Activated B cell treated with CpG ODN at 0.5 μM for 24 hours (primary cell): ENCODE measurements around the gene RPAIN. TPM values are rescaled to one million over a fixed set of nuclear protein-coding genes. Genes with fewer than 3 reads are reported as not detected.

Experiments used
- ATAC-seq: fragments of 200-7000 bp; cut with Tn5 transposase; one replicate; pipeline ENCODE4 v1.10.0; 2021; ENCODE audit warnings: low read depth, mild to moderate bottlenecking, moderate library complexity
- CTCF ChIA-PET: fragments of 350-600 bp; sonication (Branson Sonifier 250); formaldehyde crosslinking; loops from one replicate; lab custom pipeline; 2021; ENCODE audit warnings: antibody characterized with exemption; lab: Charles Lee
- POLR2A ChIA-PET: fragments of 350-600 bp; sonication (Branson Sonifier 250); formaldehyde crosslinking; loops from one replicate; lab custom pipeline; 2021; ENCODE audit warnings: antibody characterized with exemption; lab: Charles Lee
- DNase-seq: peaks from one replicate; pipeline ENCODE4 v3.0.0; 2022
- H3K27ac Mint-ChIP-seq: one replicate; pipeline ENCODE4 v1.8.0; 2020; ENCODE audit warnings: mixed read lengths
- H3K27me3 Mint-ChIP-seq: one replicate; pipeline ENCODE4 v1.8.0; 2021; ENCODE audit warnings: mixed read lengths
- H3K36me3 Mint-ChIP-seq: one replicate; pipeline ENCODE4 v1.8.0; 2021; ENCODE audit warnings: low read depth, mixed read lengths
- H3K4me1 Mint-ChIP-seq: one replicate; pipeline ENCODE4 v1.8.0; 2021; ENCODE audit warnings: mixed read lengths
- H3K4me3 Mint-ChIP-seq: one replicate; pipeline ENCODE4 v1.8.0; 2020; ENCODE audit warnings: mild to moderate bottlenecking, mixed read lengths
- H3K9me3 Mint-ChIP-seq: one replicate; pipeline ENCODE4 v1.8.0; 2020; ENCODE audit warnings: mixed read lengths
- CTCF ChIP-seq: fragments of 200-600 bp; IDR thresholded peaks from one replicate; pipeline ENCODE4 v1.8.0; 2022; ENCODE audit warnings: antibody characterized with exemption, mild to moderate bottlenecking
- intact Hi-C: fragments of 100-400 bp; cut with micrococcal nuclease; formaldehyde crosslinking; loops from one replicate; pipeline ENCODE4 v1.15.1; 2024
- total RNA-seq: library from RNA; stranded (reverse); gene quantifications from 2 replicates; pipeline ENCODE4 v1.2.3, GENCODE V29; 2022

Gene RPAIN
- total RNA-seq, 1 donor from 2014 or later, result 87.7 TPM

- peaks cover 37% of the 10 kb centered on the region for H3K4me1 Mint-ChIP-seq
- TF ChIP-seq CTCF, result no peak
- H3K27me3 Mint-ChIP-seq, result no peaks in the 10 kb centered on the region
- H3K9me3 Mint-ChIP-seq, result no peaks in the 10 kb centered on the region
- H3K4me3 Mint-ChIP-seq, result peak overlapping the region; percentile 85
- ATAC-seq (no peak), DNase-seq (no peak)
- intact Hi-C loops, result no loop called here
- no peak overlapping the region for H3K27ac Mint-ChIP-seq
- CTCF ChIA-PET, result interaction anchor here (1.6 kb wide), 1 partner anchor 13 kb away, joined by 3 read pairs; no protein-coding TSS in a partner anchor
- peaks cover 29% of the 10 kb centered on the region for H3K36me3 Mint-ChIP-seq
- POLR2A ChIA-PET, result interaction anchor here (1.8 to 5.0 kb wide), 2 partner anchors 18 to 29 kb away, joined by 11 to 78 read pairs; partner anchors contain the start of genes C1QBP, DERL2 and MIS12
Measured at GRCh38 chr17:5467416-5467815, 47.4 kb downstream of the RPAIN start.

GRCh38 chr17:5468075-5468473 lies 48.1 kb downstream of the RPAIN start:
- Mint-ChIP-seq H3K4me3 (peak overlapping the region; percentile 85), H3K27me3 (no peaks in the 10 kb centered on the region), H3K4me1 (peaks cover 37% of the 10 kb centered on the region), H3K27ac (peak overlapping the region; percentile 47), H3K9me3 (no peaks in the 10 kb centered on the region), H3K36me3 (peaks cover 25% of the 10 kb centered on the region)
- ChIA-PET CTCF (interaction anchor here (1.6 kb wide), 1 partner anchor 14 kb away, joined by 3 read pairs; no protein-coding TSS in a partner anchor), POLR2A (interaction anchor here (0.6 to 5.0 kb wide), 6 partner anchors 17 to 276 kb away, joined by 3 to 78 read pairs (median 8); partner anchors contain the start of genes C1QBP, DERL2, MIS12 and NUP88)
- DNase-seq, result no peak
- intact Hi-C loops, result loop anchor here (2.0 kb wide), 2 partner anchors 29 to 277 kb away; partner anchors contain the start of genes C1QBP and ZNF594
- TF ChIP-seq CTCF, result no peak
- no peak for ATAC-seq

GRCh38 chr17:5472511-5472910 lies 52.5 kb downstream of the RPAIN start:
- TF ChIP-seq CTCF, result no peak
- H3K4me1 Mint-ChIP-seq, result peaks cover 12% of the 10 kb centered on the region
- no peak for DNase-seq
- peaks cover 50% of the 10 kb centered on the region for H3K36me3 Mint-ChIP-seq
- intact Hi-C loops, result no loop called here
- ATAC-seq, result no peak
- no peaks in the 10 kb centered on the region for H3K9me3 Mint-ChIP-seq
- H3K4me3 Mint-ChIP-seq, result no peak overlapping the region
- POLR2A ChIA-PET, result interaction anchor here (1.1 kb wide), 1 partner anchor 14 kb away, joined by 9 read pairs; the partner anchor contains the start of genes DERL2 and MIS12
- H3K27ac Mint-ChIP-seq, result no peak overlapping the region
- CTCF ChIA-PET, result no interaction called here
- no peaks in the 10 kb centered on the region for H3K27me3 Mint-ChIP-seq

DNA sequence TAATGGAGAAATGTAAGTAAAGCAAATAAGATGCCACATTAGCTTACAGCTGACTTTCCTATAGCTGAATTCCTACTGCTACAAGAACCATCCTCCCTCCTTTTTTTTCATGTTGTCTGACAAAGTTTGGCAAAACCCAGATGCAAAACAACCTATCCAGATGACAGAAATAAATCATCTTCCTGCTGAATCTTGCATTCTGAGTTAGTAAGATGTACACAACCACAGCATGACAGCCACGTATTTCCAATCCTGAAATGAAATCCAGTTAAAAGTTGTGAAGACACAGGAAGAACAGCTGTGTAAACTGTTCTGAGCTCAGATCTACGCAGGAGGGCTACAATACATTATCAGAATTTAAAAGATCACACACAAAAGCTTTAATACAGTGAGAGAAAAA lies 53.9 kb downstream of the RPAIN start:
- peaks cover 63% of the 10 kb centered on the region for H3K36me3 Mint-ChIP-seq
- POLR2A ChIA-PET, result interaction anchor here (1.2 kb wide), 1 partner anchor 12 kb away, joined by 3 read pairs; the partner anchor contains the start of genes DERL2 and MIS12
- no peak overlapping the region for H3K4me3 Mint-ChIP-seq
- intact Hi-C loops, result no loop called here
- no peaks in the 10 kb centered on the region for H3K27me3 Mint-ChIP-seq
- CTCF ChIA-PET, result no interaction called here
- no peak overlapping the region for H3K27ac Mint-ChIP-seq
- ATAC-seq, result no peak
- TF ChIP-seq CTCF, result no peak
- H3K9me3 Mint-ChIP-seq, result no peaks in the 10 kb centered on the region
- DNase-seq, result no peak
- peaks cover 5% of the 10 kb centered on the region for H3K4me1 Mint-ChIP-seq

DNA sequence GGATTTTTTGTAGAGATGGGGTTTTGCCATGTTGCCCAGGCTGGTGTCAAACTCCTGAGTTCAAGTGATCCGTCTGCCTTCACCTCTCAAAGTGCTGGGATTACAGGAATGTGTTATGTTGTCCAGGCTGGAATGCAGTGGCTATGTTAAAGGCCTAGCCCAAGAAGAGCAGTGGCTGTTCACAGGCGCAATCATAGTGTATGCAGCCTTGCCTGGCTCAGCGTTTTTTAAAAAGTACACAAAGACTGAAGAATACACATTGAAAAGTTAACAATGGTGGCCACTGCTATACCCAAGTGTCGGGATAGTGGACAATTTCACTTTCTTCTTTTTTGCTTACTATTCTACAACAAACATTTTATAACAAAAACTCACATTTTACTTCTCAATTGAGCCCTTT lies 59.0 kb downstream of the RPAIN start:
- no peak for TF ChIP-seq CTCF
- no peak for ATAC-seq
- no peaks in the 10 kb centered on the region for H3K9me3 Mint-ChIP-seq
- H3K27ac Mint-ChIP-seq, result no peak overlapping the region
- intact Hi-C loops, result no loop called here
- peaks cover 89% of the 10 kb centered on the region for H3K36me3 Mint-ChIP-seq
- CTCF ChIA-PET, result no interaction called here
- H3K4me3 Mint-ChIP-seq, result no peak overlapping the region
- H3K4me1 Mint-ChIP-seq, result peaks cover 6% of the 10 kb centered on the region
- POLR2A ChIA-PET, result interaction anchor here (1.9 kb wide), 1 partner anchor 8 kb away, joined by 8 read pairs; the partner anchor contains the start of genes DERL2 and MIS12
- no peaks in the 10 kb centered on the region for H3K27me3 Mint-ChIP-seq
- DNase-seq, result no peak
